ENCODE data around the gene SLC7A9. TPM values are rescaled to one million over a fixed set of nuclear protein-coding genes. Genes with fewer than 3 reads are reported as not detected.

Gene SLC7A9
- total RNA-seq, 3 donors from 2014 or later (not counting 1 experiment from before 2014, with no cell fraction given): 0.75 to 0.80 TPM; not detected in 1

GRCh38 chr19:32873247-32873959 lies 3.8 kb upstream of the SLC7A9 start:
- no peaks in the 10 kb centered on the region for H3K4me1 ChIP-seq (ENCODE audit: control insufficient read depth, insufficient read depth, low read length)
- H3K4me3 ChIP-seq (ENCODE audit: low read length): no peak overlapping the region
- H3K9me3 ChIP-seq (ENCODE audit: control insufficient read depth, insufficient read depth, low read length): no peaks in the 10 kb centered on the region
- no peak for TF ChIP-seq CTCF (IDR thresholded peaks at IDR 0.05)
- Mint-ChIP-seq H3K9me3 (no peaks in the 10 kb centered on the region), H3K4me1 (peaks cover 0 to 4% of the 10 kb centered on the region in 2 donors), H3K4me3 (no peak overlapping the region), H3K27ac (no peak overlapping the region), H3K27me3 (ENCODE audit: low read depth in 2 of 2) (no peaks in the 10 kb centered on the region), H3K36me3 (no peaks in the 10 kb centered on the region)
- no peaks in the 10 kb centered on the region for H3K27me3 ChIP-seq (ENCODE audit: control insufficient read depth, insufficient read depth, low read length)
- 74% methylated on average over 16 of the region's 18 CpGs for WGBS (ENCODE audit: insufficient coverage)
- no peak overlapping the region for H3K27ac ChIP-seq (ENCODE audit: low read length)
- intact Hi-C loops (cut with micrococcal nuclease): no loop called here
- no peaks in the 10 kb centered on the region for H3K36me3 ChIP-seq (ENCODE audit: control insufficient read depth, insufficient read depth, low read length)
- ATAC-seq (no peak), DNase-seq (no peak)

GRCh38 chr19:32872391-32872790 lies 2.8 kb upstream of the SLC7A9 start:
- no peak overlapping the region for H3K4me3 Mint-ChIP-seq
- DNase-seq (no peak), ATAC-seq (no peak)
- H3K4me1 ChIP-seq (ENCODE audit: control insufficient read depth, insufficient read depth, low read length): no peaks in the 10 kb centered on the region
- peaks cover 0 to 4% of the 10 kb centered on the region in 2 donors for H3K4me1 Mint-ChIP-seq
- intact Hi-C loops (cut with micrococcal nuclease): no loop called here
- H3K36me3 Mint-ChIP-seq: no peaks in the 10 kb centered on the region
- H3K36me3 ChIP-seq (ENCODE audit: control insufficient read depth, insufficient read depth, low read length): no peaks in the 10 kb centered on the region
- no peaks in the 10 kb centered on the region for H3K9me3 Mint-ChIP-seq
- WGBS (ENCODE audit: insufficient coverage): 87% methylated on average over 3 of the region's 3 CpGs
- no peaks in the 10 kb centered on the region for H3K9me3 ChIP-seq (ENCODE audit: control insufficient read depth, insufficient read depth, low read length)
- no peaks in the 10 kb centered on the region for H3K27me3 Mint-ChIP-seq (ENCODE audit: low read depth in 2 of 2)
- no peak overlapping the region for H3K4me3 ChIP-seq (ENCODE audit: low read length)
- no peak overlapping the region for H3K27ac ChIP-seq (ENCODE audit: low read length)
- TF ChIP-seq CTCF (IDR thresholded peaks at IDR 0.05): no peak
- no peaks in the 10 kb centered on the region for H3K27me3 ChIP-seq (ENCODE audit: control insufficient read depth, insufficient read depth, low read length)
- no peak overlapping the region for H3K27ac Mint-ChIP-seq

- Histone ChIP-seq H3K4me3 (ENCODE audit: low read length) (no peak overlapping the region), H3K36me3 (ENCODE audit: control insufficient read depth, insufficient read depth, low read length) (no peaks in the 10 kb centered on the region), H3K27ac (ENCODE audit: low read length) (no peak overlapping the region), H3K27me3 (ENCODE audit: control insufficient read depth, insufficient read depth, low read length) (no peaks in the 10 kb centered on the region), H3K4me1 (ENCODE audit: control insufficient read depth, insufficient read depth, low read length) (no peaks in the 10 kb centered on the region), H3K9me3 (ENCODE audit: control insufficient read depth, insufficient read depth, low read length) (no peaks in the 10 kb centered on the region)
- no peak for ATAC-seq
- no peak overlapping the region for H3K4me3 Mint-ChIP-seq
- no peaks in the 10 kb centered on the region for H3K9me3 Mint-ChIP-seq
- no peak for DNase-seq
- WGBS (ENCODE audit: insufficient coverage): 85% methylated on average over 12 of the region's 12 CpGs
- H3K27ac Mint-ChIP-seq: no peak overlapping the region
- H3K36me3 Mint-ChIP-seq: no peaks in the 10 kb centered on the region
- H3K27me3 Mint-ChIP-seq (ENCODE audit: low read depth in 2 of 2): no peaks in the 10 kb centered on the region
- TF ChIP-seq CTCF (IDR thresholded peaks at IDR 0.05): no peak
- intact Hi-C loops (cut with micrococcal nuclease): no loop called here
- no peaks in the 10 kb centered on the region for H3K4me1 Mint-ChIP-seq
Measured at GRCh38 chr19:32870981-32871451, 1.4 kb upstream of the SLC7A9 start.
